ENCODE results near the gene NOP16. TPM values are rescaled to one million over a fixed set of nuclear protein-coding genes. Genes with fewer than 3 reads are reported as not detected.

NOP16 gene
- total RNA-seq, 6 experiments from 2014 or later: 27.8 to 48.7 (median 33.2) TPM

DNA sequence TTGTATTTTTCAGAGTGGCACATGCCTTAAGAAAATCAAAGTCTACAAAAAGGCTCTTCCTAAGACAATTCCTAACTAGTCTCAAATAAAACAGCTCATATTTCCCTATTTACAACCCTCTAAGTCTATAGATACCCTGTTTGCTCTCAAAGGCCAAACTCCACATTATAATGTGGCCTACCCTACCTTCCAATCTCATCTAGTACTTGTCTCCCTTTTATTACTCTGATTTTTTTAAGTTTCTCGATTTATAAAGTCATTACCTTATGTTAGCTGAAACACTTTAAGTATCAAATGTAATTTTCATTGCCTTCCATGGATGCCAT is 46.3 kb downstream of the NOP16 start:
- H3K4me3 Mint-ChIP-seq: no peak overlapping the region

DNA sequence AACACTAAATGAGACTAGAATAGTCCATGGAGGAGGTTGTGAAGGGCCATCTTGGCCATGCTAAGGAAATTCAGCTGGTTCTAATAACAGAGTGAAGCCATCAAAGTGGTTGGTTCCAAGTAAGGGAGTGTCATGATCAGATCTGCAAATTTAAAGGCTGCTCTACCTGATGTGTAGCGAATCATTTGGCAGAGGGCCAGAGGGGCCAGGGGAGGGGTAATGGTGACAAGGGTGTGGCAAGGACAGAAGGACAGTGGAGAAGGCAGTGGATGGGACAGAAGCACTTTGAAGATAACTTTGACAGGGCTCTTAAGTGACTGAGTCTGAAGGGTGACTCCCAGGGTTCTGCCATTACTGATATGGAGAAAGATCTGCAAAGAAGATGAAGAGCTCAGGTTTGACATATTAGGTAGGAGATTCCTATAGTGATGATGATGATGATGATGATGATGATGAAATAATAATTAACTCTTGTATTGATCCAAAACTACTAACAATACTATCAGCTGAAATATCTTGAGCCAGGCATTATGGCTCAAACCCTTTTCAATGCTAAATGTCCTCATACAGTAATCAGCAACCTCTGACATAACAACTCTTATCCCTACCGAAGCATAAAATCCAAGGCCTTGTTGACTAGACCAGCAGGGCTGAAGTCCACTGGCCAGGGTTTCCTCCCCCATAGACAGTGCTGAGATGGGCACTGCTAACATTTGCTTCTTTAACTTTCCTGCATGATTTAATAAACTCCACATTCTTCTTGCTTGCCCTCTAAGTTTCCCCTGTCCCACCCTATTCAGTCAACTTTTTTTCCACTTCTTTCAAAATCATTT is 46.9 kb downstream of the NOP16 start:
- H3K4me3 Mint-ChIP-seq: no peak overlapping the region
- TF ChIP-seq, protein P1, sequence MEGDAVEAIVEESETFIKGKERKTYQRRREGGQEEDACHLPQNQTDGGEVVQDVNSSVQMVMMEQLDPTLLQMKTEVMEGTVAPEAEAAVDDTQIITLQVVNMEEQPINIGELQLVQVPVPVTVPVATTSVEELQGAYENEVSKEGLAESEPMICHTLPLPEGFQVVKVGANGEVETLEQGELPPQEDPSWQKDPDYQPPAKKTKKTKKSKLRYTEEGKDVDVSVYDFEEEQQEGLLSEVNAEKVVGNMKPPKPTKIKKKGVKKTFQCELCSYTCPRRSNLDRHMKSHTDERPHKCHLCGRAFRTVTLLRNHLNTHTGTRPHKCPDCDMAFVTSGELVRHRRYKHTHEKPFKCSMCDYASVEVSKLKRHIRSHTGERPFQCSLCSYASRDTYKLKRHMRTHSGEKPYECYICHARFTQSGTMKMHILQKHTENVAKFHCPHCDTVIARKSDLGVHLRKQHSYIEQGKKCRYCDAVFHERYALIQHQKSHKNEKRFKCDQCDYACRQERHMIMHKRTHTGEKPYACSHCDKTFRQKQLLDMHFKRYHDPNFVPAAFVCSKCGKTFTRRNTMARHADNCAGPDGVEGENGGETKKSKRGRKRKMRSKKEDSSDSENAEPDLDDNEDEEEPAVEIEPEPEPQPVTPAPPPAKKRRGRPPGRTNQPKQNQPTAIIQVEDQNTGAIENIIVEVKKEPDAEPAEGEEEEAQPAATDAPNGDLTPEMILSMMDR (IDR thresholded peaks at IDR 0.05): no peak
- no peak overlapping the region for H3K27ac Mint-ChIP-seq
- H3K4me1 Mint-ChIP-seq (ENCODE audit: low read depth): no peaks in the 10 kb centered on the region
- no peak for DNase-seq
- no peaks in the 10 kb centered on the region for H3K9me3 Mint-ChIP-seq
- H3K27me3 Mint-ChIP-seq (ENCODE audit: insufficient read depth): peaks cover 2% of the 10 kb centered on the region
- H3K36me3 Mint-ChIP-seq (ENCODE audit: low read depth): peaks cover 14% of the 10 kb centered on the region

More for the DNA sequence above, 46.3 kb downstream of the NOP16 start:
- H3K9me3 Mint-ChIP-seq: no peaks in the 10 kb centered on the region
- H3K4me1 Mint-ChIP-seq (ENCODE audit: low read depth): no peaks in the 10 kb centered on the region
- DNase-seq: no peak
- TF ChIP-seq, protein P1 (IDR thresholded peaks at IDR 0.05): no peak
- H3K36me3 Mint-ChIP-seq (ENCODE audit: low read depth): peaks cover 11% of the 10 kb centered on the region
- H3K27ac Mint-ChIP-seq: no peak overlapping the region
- H3K27me3 Mint-ChIP-seq (ENCODE audit: insufficient read depth): peaks cover 2% of the 10 kb centered on the region

DNA sequence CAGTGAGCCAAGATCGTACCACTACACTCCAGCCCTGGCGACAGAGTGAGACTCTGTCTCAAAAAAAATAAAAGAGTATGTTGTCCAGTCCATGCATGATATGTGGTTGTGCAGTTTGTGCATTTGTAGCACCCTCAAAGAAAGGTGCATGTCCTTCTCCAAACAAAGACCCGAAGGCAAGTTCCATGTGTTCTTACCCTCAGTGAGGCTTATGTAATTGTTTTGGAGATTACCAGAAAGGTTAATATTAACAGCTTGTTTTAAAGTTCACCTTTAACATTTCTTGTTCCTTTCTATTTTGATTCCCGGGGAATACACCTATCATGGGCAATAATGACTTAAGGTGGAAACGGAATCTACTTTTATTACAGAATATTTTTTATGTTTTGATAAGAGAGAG is 49.1 kb downstream of the NOP16 start:
- DNase-seq: no peak
- no peak overlapping the region for H3K27ac Mint-ChIP-seq
- no peak overlapping the region for H3K4me3 Mint-ChIP-seq
- H3K27me3 Mint-ChIP-seq (ENCODE audit: insufficient read depth): peaks cover 2% of the 10 kb centered on the region
- H3K4me1 Mint-ChIP-seq (ENCODE audit: low read depth): no peaks in the 10 kb centered on the region
- no peaks in the 10 kb centered on the region for H3K9me3 Mint-ChIP-seq
- H3K36me3 Mint-ChIP-seq (ENCODE audit: low read depth): peaks cover 7% of the 10 kb centered on the region
- TF ChIP-seq, protein P1 (IDR thresholded peaks at IDR 0.05): no peak

DNA sequence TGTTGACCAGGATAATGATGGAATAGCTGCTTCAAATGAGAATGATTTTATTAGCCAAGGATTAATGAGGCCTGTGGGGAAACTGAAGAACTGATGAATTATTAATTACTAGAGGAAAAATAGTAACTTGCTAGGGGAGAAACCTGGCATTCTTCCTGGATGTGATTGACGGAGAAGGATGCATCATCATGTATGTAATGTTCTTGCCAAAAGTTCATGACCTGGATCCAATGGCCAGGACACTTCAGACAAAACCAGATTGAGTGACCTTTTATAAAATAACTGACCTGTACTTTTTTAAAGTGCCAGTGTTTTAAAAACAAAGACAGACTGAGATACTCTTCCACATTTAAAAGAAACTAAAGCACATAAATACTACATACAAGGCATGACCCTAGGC is 50.5 kb downstream of the NOP16 start:
- peaks cover 2% of the 10 kb centered on the region for H3K27me3 Mint-ChIP-seq (ENCODE audit: insufficient read depth)
- DNase-seq: no peak
- no peaks in the 10 kb centered on the region for H3K9me3 Mint-ChIP-seq
- peaks cover 16% of the 10 kb centered on the region for H3K36me3 Mint-ChIP-seq (ENCODE audit: low read depth)
- H3K4me1 Mint-ChIP-seq (ENCODE audit: low read depth): no peaks in the 10 kb centered on the region
- H3K4me3 Mint-ChIP-seq: no peak overlapping the region
- TF ChIP-seq, protein P1 (IDR thresholded peaks at IDR 0.05): no peak
- H3K27ac Mint-ChIP-seq: no peak overlapping the region

DNA sequence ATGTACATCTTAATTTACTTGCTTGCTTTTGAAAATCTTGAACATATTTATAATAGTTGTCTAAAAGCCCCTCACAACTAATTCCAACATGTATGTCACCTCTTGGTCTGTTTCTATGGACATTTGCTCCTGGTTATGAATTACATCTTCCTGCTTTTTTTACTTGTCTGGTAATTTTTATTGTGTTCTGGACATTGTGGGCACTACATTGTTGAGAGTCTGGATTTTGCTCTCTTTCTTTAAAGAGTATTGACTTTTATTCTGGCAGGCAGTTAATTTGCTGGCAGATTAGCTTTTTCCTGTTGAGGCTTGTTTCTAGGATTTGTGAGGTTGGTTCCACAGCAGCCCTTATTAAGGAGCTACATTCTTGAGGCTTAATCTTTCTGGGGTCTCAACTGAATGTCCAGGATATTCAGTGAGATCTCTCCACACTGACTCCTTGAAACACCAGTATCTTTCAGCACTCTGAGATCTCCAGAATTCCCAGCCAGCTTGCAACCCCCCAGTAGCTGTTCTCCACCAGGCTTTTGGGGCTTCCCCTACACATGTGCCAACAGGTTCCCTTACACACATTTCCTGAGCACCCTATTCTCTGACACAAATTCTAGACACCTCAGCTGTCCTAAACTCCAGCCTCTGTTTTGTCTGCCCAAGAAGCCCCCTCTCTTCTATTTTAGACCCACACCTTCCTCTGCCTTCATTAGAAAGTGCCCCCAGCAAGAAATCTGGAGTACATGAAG is 54.2 kb downstream of the NOP16 start:
- Mint-ChIP-seq H3K4me1 (ENCODE audit: low read depth) (no peaks in the 10 kb centered on the region), H3K27ac (no peak overlapping the region), H3K4me3 (no peak overlapping the region), H3K36me3 (ENCODE audit: low read depth) (peaks cover 16% of the 10 kb centered on the region), H3K27me3 (ENCODE audit: insufficient read depth) (no peaks in the 10 kb centered on the region), H3K9me3 (no peaks in the 10 kb centered on the region)
- TF ChIP-seq, protein P1 (IDR thresholded peaks at IDR 0.05): no peak
- no peak for DNase-seq

Small RNA genes lying within 50 kb of the gene (microRNA-seq; reads per million reads assigned to microRNA genes)
- 6.2 reads per million for gene MIR1271

Other genes with a start within 250 kb of the NOP16 start
- gene SIMC1, start 150.2 kb downstream of the NOP16 start, total RNA-seq (2021; fragmentation: NEBNext Ultra II Directional; extraction: Animal tissue kit (Norgen Biotek cat#: 25700)): 10 to 100 TPM; 11.1 to 14.2 (median 13.0) TPM
- 100 to 1,000 TPM in 3 of 6 experiments, 10 to 100 TPM in 3; 82.4 to 111 (median 95.6) TPM for gene KIAA1191, start 26.8 kb downstream of the NOP16 start, total RNA-seq (2021; fragmentation: NEBNext Ultra II Directional; extraction: Animal tissue kit (Norgen Biotek cat#: 25700))
- 1 to 10 TPM; 6.6 to 8.9 (median 8.0) TPM for gene ARL10, start 23.1 kb downstream of the NOP16 start, total RNA-seq (2021; fragmentation: NEBNext Ultra II Directional; extraction: Animal tissue kit (Norgen Biotek cat#: 25700))
- 100 to 1,000 TPM in 4 of 6 experiments, 10 to 100 TPM in 2; 90.4 to 109 (median 105) TPM for gene HIGD2A, start 153 bp upstream of the NOP16 start, total RNA-seq (2021; fragmentation: NEBNext Ultra II Directional; extraction: Animal tissue kit (Norgen Biotek cat#: 25700))
- 100 to 1,000 TPM; 178 to 226 (median 202) TPM for gene CLTB, start 27.9 kb upstream of the NOP16 start, total RNA-seq (2021; fragmentation: NEBNext Ultra II Directional; extraction: Animal tissue kit (Norgen Biotek cat#: 25700))
- 10 to 100 TPM; 43.4 to 53.1 (median 49.3) TPM for gene FAF2, start 59.8 kb upstream of the NOP16 start, total RNA-seq (2021; fragmentation: NEBNext Ultra II Directional; extraction: Animal tissue kit (Norgen Biotek cat#: 25700))
- 10 to 100 TPM; 10.6 to 13.4 (median 11.3) TPM for gene RNF44, start 148.8 kb upstream of the NOP16 start, total RNA-seq (2021; fragmentation: NEBNext Ultra II Directional; extraction: Animal tissue kit (Norgen Biotek cat#: 25700))
- not detected for gene CDHR2, start 160.7 kb upstream of the NOP16 start, total RNA-seq (2021; fragmentation: NEBNext Ultra II Directional; extraction: Animal tissue kit (Norgen Biotek cat#: 25700))
- gene GPRIN1, start 221.6 kb upstream of the NOP16 start, total RNA-seq (2021; fragmentation: NEBNext Ultra II Directional; extraction: Animal tissue kit (Norgen Biotek cat#: 25700)): 1 to 10 TPM; 2.3 to 5.4 (median 2.6) TPM
- not detected for gene SNCB, start 241.9 kb upstream of the NOP16 start, total RNA-seq (2021; fragmentation: NEBNext Ultra II Directional; extraction: Animal tissue kit (Norgen Biotek cat#: 25700))
- not detected for gene EIF4E1B, start 242.1 kb upstream of the NOP16 start, total RNA-seq (2021; fragmentation: NEBNext Ultra II Directional; extraction: Animal tissue kit (Norgen Biotek cat#: 25700))